ENCODE results near the gene BMPR1A. TPM values are rescaled to one million over a fixed set of nuclear protein-coding genes. Genes with fewer than 3 reads are reported as not detected.
"Not testable (repeated sequence)": the region's sequence is repeated elsewhere in the genome, so short reads cannot be mapped to it uniquely, and the experiment has no call there.

The BMPR1A gene
- total RNA-seq, 2 donors from 2014 or later, result 3.5 to 14.6 TPM

DNA sequence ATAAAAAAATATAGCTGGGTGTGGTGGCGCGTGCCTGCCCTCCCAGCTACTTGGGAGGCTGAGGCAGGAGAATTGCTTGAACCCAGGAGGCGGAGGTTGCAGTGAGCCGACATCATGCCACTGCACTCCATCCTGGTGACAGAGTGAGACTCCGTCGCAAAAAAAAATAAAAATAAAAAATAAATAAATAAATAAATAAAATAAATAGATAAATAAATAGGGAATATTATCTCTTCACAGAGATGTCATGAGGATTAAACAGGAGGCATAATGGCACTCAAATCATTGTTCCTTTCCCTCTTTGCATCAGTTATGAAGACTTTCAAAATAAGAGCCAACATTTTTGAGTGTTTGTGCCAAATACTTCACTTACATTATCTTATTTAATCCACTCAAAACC is 32.0 kb upstream of the BMPR1A start:
- Mint-ChIP-seq H3K9me3 (no peaks in the 10 kb centered on the region), H3K27ac (no peak overlapping the region), H3K36me3 (no peaks in the 10 kb centered on the region)
- ATAC-seq, result no peak
- no peak for DNase-seq (ENCODE audit: low spot score in 2 of 2)

DNA sequence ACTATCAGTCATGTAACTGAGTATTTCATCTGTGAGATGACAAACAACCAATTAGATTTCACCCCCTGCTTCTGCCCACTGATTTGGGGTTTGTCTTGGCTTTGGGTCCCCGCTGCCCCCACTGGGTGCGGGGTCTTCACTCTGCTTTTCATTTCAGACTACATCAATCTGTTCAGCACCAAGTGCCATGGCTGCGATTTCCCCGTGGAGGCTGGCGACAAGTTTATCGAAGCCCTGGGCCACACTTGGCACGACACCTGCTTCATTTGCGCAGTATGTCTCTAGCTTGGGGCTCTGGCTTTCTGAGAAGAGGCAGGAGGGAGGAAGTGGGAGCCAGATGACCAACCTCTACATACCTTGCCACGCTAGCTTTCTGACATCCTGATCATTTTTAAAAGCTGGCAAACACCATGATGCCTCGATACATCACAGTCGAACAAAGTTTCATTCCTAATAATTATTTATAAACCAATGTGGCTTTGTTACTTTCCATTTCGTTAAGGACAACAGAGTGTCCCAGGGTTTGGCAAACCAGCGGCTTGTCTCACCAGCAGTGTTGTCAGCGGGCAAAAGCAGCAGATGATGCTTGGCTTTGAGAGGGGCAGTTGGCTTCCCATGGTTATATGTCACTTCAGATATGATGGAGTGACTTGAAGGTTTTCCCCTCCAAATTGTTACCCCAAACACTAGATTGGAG is 30.3 kb upstream of the BMPR1A start:
- ATAC-seq (no peak), DNase-seq (ENCODE audit: low spot score in 2 of 2) (no peak)
- Mint-ChIP-seq H3K36me3 (no peaks in the 10 kb centered on the region), H3K9me3 (no peaks in the 10 kb centered on the region), H3K27ac (no peak overlapping the region)

DNA sequence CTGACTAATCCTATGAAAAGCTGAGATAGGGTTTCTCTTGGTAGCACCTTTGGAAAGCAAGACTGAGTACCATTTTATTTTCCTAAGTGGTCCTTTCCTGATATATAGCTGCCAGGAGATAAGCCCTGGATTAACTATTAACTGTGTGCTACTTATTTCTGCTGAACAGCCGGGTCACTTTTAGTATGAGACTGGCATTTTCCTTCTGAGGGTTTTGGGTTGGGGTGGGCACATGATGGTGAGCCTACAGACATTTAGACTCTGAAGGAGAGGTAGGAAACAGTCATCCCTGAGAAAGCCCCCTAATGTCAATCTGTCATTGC is 29.8 kb upstream of the BMPR1A start:
- no peaks in the 10 kb centered on the region for H3K9me3 Mint-ChIP-seq
- no peaks in the 10 kb centered on the region for H3K36me3 Mint-ChIP-seq
- ATAC-seq (no peak), DNase-seq (ENCODE audit: low spot score in 2 of 2) (no peak)
- no peak overlapping the region for H3K27ac Mint-ChIP-seq

DNA sequence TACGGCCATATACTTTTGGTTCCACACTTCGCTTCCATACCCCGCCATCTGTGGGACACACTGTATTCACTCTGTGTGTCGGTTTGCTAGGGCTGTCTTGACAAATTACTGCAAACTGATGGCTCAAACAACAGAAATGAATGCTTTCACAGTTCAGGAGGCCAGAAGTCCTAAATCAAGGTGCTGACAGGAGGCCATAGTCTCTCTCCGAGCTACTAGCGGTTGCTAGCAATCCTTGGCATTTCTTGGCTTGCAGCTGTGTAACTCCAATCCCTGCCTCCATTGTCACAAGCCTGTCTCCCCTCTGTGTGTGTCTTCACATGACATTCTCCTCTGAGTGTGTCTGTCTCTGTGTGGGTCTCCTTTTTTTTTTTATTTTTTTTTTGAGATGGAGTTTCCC is 28.9 kb upstream of the BMPR1A start:
- ATAC-seq (no peak), DNase-seq (ENCODE audit: low spot score in 2 of 2) (no peak)
- H3K27ac Mint-ChIP-seq, result peak overlapping the region in 1 of 2 donors; percentile 50
- no peaks in the 10 kb centered on the region for H3K36me3 Mint-ChIP-seq
- no peaks in the 10 kb centered on the region for H3K9me3 Mint-ChIP-seq

DNA sequence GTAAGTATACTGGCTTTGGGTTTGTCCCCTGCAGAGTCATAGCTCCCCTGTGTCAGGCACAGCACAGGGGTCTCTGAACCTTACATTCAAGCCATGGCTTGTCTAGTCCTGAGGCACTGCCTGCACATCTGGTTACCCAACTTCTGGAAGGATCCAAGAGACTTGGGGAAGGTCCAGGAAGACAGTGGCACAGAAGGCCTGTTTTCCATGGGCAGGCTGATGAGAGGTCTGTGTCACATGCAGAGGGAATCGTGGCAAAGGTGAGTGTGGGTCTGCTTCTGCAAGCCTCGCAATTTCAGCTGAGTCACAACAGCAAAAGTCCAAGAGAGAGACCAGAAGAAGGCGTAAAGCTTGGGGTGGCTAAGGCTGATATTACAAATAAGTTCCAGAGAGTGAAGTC is 28.4 kb upstream of the BMPR1A start:
- Mint-ChIP-seq H3K9me3 (no peaks in the 10 kb centered on the region), H3K27ac (no peak overlapping the region), H3K36me3 (no peaks in the 10 kb centered on the region)
- DNase-seq (ENCODE audit: low spot score in 2 of 2) (no peak), ATAC-seq (no peak)

DNA sequence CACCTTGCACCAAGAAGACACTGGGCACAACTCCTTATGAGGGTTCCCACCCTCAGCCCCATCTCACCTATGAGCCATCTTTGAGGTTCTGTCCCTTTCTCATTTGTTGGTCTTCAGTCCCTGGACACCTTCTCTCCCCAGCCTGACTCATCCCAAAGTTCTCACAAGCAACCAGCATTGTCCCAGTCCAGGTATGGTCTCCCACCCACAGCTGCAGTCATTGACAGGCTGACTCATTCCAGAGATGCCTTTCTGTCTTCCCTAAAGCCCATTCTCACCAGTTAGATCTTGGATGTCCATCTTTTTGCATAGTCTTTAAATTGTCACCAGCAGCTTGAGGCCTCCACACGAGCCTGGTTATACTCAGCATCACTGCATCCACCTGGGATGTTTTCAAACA is 26.7 kb upstream of the BMPR1A start:
- no peaks in the 10 kb centered on the region for H3K9me3 Mint-ChIP-seq
- no peak for DNase-seq (ENCODE audit: low spot score in 2 of 2)

DNA sequence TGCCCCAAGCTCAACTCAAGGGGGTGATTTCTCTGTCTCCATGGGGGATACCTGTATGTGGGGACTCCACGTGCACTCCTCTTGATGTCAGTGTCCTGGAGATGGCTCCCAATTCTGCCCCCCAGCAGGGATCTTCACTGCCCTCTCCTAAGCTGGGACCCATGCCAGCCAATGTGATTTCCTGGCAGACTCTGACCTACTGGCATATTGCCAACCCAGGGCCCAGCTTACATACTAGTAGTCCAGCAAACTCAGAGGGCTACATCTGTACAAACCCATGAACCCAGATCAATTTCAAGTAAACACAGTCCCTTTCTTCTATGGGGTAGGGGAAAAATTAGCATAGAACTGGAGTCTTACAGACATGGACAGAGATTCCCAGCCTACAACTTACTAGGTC is 26.2 kb upstream of the BMPR1A start:
- DNase-seq (ENCODE audit: low spot score in 2 of 2) (no peak), ATAC-seq (no peak)
- Mint-ChIP-seq H3K9me3 (no peaks in the 10 kb centered on the region), H3K27ac (no peak overlapping the region), H3K36me3 (no peaks in the 10 kb centered on the region)

More for the DNA sequence above, 26.7 kb upstream of the BMPR1A start:
- Mint-ChIP-seq H3K27ac (no peak overlapping the region), H3K36me3 (no peaks in the 10 kb centered on the region)
- ATAC-seq, result peak in 1 of 2 donors; percentile 24

DNA sequence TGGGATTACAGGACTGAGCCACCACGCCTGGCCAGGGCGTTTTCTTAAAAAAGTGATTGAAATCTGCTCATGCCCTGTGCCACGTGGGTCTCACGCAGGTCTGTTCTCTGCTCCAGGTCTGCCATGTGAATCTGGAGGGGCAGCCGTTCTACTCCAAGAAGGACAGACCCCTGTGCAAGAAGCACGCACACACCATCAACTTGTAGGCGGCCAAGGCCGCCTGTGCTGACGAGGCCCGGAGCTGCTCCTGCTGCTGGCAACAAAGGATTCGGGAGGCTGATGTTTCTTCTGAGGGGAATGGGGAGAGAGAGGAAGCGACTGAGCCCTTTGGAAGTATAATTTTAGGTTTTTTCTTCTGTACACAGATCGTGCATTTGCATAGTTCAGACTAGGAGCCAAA is 23.6 kb upstream of the BMPR1A start:
- no peaks in the 10 kb centered on the region for H3K36me3 Mint-ChIP-seq
- no peak overlapping the region for H3K27ac Mint-ChIP-seq
- no peaks in the 10 kb centered on the region for H3K9me3 Mint-ChIP-seq
- DNase-seq (ENCODE audit: low spot score in 2 of 2) (no peak), ATAC-seq (no peak)

DNA sequence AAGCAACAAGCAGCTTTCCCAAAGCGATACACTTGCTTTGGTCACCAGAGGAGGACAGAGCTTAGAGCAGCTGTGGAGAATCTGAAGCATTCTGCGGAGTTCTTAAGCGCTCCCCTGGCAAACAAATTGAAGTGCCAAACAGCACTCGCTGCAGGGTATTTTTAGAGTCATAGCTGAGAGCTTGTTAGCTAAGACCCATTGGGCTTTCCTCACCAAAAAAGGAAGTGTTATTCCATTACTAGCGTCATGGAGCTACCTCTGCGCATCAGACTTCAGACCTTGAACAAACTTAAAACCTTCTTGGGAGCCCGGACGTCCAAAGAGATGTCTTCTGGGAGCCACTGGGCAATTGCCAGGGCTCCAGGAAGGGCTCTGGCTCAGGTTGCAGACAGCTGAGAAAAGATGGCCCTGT is 23.2 kb upstream of the BMPR1A start:
- DNase-seq (ENCODE audit: low spot score in 2 of 2), result no peak
- Mint-ChIP-seq H3K36me3 (no peaks in the 10 kb centered on the region), H3K27ac (no peak overlapping the region), H3K9me3 (no peaks in the 10 kb centered on the region)
- no peak for ATAC-seq

DNA sequence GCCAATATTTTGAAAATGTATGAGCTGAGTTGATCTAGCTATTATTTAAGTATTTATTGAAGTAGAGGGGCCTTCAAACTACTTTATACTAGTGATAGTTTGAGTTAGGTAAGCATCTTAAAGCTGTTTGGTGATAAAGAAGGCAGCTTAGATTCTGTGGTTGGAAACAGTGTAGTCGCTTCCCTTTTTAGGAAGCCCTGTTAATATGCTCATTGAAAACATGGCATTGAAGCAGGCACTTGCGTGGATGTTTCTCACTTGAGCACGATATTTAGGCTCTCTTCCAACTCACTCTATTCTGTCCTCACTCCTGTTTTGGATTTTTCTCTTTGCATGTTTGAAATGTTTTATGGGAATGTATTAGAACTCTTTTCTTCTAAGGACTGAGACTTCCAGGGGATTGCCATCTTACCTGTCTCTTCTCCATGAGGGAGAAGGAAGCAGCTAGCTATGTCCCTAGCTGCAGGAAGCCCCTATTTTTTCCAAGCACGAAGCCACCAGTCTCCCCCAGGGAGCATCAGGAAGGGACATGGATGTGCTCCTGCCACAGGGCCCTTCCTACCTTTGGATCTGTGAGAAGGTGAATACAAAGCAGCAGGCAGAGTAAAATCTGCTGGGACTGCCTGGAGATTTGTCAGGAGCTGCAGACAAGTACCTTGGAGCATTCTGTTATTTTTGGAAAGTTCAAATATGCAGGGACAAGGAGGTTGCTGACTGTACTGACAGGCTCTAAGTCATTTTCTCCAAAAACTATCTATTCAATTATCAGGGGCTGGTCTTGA is 22.0 kb upstream of the BMPR1A start:
- DNase-seq (ENCODE audit: low spot score in 2 of 2), result no peak
- Mint-ChIP-seq H3K36me3 (no peaks in the 10 kb centered on the region), H3K27ac (no peak overlapping the region), H3K9me3 (no peaks in the 10 kb centered on the region)
- ATAC-seq, result no peak

DNA sequence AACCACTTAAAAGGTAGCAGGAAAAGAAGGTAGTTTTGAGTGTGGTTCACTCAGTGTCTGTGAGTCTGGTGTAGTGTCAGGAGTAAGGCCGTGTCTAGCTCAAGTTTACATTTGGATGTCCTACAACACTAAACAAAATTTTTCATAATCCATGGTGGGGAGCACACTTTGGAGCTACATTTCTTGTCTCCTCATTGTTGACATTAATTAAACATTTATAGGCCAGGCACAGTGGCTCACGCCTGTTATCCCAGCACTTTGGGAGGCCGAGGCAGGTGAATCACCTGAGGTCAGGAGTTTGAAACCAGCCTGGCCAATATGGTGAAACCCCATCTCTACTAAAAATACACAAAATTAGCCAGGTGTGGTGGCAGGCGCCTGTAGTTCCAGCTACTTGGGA is 21.1 kb upstream of the BMPR1A start:
- H3K36me3 Mint-ChIP-seq, H3K9me3 Mint-ChIP-seq: not testable (repeated sequence)

DNA sequence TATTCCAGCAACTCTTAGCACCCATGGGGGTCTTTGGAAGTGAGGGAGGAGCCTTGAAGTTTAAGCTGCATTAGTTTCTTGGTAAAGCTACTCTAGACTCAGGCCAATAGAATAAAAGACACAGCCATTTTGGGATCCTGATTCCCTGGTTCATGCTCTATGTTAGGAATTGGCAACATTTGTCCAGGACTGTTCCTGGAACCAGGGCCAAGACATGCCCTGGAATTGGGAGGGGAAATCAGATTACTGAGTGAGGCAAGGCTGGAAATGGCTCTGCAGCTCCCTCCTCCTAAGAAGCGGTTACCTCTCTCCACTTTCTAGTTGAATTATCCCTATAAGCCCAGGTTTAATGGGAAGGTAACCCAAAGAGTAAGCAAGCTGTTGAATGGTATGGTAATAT is 14.2 kb upstream of the BMPR1A start:
- H3K36me3 Mint-ChIP-seq, result peaks cover 0 to 4% of the 10 kb centered on the region in 2 donors
- DNase-seq (ENCODE audit: low spot score in 2 of 2), result no peak
- ATAC-seq, result no peak
- no peaks in the 10 kb centered on the region for H3K9me3 Mint-ChIP-seq
- no peak overlapping the region for H3K27ac Mint-ChIP-seq

More for the DNA sequence above, 21.1 kb upstream of the BMPR1A start:
- not testable (repeated sequence) for H3K27ac Mint-ChIP-seq; ATAC-seq; DNase-seq (ENCODE audit: low spot score in 2 of 2)

DNA sequence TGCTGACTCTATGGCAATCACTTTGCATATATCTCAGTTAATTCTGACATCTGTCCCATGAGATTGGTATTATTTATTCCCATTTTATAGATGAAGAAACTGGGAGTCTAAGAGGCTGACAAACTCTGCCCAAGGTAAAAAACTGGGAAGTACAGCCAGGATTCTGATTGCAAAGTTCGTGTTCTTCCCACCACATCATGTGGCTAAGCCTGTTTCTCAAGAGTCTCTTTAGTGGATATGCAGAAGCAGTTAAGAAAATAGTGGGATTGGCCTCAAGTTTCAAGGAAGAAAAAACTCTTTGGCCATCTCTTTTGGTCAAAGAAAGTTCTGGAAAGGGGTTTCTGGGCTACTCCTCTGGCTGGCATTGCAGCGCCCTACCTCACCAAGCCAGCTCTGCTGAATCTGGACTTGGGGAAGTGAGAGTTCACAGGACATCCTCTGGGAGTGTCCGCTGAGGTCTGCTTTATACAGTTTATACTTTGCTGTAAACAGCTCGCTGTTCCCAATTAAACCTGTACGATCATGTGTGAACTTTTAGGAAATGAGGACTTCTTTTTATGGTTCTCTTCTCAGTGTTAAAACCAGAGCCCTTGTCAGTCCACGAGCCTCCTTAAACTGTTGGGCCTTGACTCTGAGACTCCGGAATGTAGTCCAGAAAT is 12.2 kb upstream of the BMPR1A start:
- DNase-seq (ENCODE audit: low spot score in 2 of 2) (no peak), ATAC-seq (no peak)
- no peaks in the 10 kb centered on the region for H3K9me3 Mint-ChIP-seq
- peaks cover 0 to 4% of the 10 kb centered on the region in 2 donors for H3K36me3 Mint-ChIP-seq
- H3K27ac Mint-ChIP-seq, result no peak overlapping the region

DNA sequence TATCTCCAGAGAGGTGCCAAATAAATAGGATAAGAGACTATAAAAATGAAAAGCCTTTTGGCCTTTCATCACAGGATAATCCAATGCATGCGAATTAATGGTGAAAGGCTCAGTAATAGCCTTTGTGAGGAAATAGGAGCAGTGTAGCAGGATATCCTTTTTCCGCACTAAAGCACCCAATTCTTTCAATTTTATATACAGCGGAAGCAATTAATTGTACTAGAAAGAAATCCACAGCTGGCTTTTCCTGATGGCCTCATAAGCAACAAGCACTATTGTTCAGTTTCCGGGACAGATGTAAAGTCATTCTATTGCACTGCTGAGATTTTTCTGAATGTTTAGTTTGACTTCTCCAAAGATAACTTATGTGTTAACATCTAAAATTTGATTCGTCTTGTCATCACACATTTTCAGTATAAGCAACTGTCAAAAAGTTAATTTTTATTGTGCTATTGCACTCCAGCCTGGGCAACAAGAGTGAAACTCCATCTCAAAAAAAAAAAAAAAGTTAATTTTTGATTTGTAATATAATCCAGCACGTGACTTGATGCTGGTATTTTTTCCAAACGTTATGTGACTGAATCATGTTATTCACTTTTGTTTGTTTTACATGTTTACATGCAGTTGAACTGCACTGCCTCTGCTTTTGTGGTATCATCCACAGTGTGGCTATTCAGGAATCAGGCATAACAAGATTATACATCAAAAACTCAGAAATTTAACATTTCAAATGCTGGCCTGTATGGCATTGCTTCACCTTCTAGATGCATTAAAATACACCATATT is 8.4 kb upstream of the BMPR1A start:
- no peaks in the 10 kb centered on the region for H3K9me3 Mint-ChIP-seq
- no peak for DNase-seq (ENCODE audit: low spot score in 2 of 2)
- H3K27ac Mint-ChIP-seq, result no peak overlapping the region
- no peak for ATAC-seq
- H3K36me3 Mint-ChIP-seq, result no peaks in the 10 kb centered on the region

DNA sequence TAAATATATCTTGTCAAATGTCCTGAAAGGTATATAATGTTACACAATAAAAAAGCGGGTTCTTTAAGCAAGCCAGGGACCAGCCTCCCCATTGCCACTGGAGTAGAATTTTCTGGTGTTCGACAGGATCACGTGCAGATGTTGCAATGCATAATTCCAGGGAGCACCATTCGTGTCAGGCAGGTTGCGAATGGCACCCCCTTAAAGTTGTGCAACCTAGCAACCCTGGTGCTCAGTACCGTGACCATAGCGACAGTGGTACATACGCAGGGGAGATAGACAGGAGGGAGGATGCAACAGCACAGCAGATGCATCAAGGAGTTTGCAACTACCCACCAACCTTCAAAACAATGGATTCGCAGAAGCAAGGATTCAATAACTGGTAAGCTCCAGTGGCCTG is 6.6 kb upstream of the BMPR1A start:
- Mint-ChIP-seq H3K27ac (no peak overlapping the region), H3K36me3 (no peaks in the 10 kb centered on the region), H3K9me3 (no peaks in the 10 kb centered on the region)
- no peak for ATAC-seq
- no peak for DNase-seq (ENCODE audit: low spot score in 2 of 2)

DNA sequence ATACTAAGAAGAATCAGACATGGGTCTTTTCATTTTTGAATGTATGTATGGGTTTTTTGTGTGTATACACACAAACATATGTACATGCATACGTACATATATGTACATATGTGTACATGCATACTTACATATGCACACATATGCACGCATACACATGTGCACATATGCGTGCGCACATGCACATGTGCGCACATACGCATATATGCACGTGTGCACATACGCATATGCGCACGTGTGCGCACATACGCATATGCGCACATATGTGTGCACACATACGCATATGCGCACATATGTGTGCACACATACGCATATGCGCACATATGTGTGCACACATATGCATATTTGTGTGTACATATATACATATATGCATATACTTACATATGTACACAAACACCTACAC is 4.9 kb upstream of the BMPR1A start:
- no peak for ATAC-seq
- DNase-seq (ENCODE audit: low spot score in 2 of 2), result no peak
- no peak overlapping the region for H3K27ac Mint-ChIP-seq
- H3K9me3 Mint-ChIP-seq, result no peaks in the 10 kb centered on the region
- H3K36me3 Mint-ChIP-seq, result peaks cover 0 to 5% of the 10 kb centered on the region in 2 donors

DNA sequence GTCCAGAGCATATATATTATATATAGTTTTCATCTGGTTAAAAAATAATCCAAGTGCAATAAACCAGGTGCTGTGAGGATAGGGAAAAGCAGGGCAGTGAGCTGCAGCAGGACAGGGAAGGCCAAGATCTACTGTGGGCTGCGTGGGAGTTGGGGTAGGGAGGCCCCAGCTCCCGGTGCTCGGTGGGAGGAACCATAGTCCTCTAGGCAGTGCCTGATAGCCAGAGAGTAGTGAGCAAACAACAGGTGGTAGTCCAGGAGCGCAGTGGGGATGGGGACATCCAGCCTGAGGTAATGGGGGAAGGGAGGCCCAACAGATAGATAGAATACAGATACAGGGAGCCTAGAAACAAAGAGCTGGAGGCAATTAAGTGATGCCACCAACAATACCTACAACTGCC is 4.1 kb upstream of the BMPR1A start:
- Mint-ChIP-seq H3K27ac (no peak overlapping the region), H3K9me3 (no peaks in the 10 kb centered on the region), H3K36me3 (peaks cover 0 to 6% of the 10 kb centered on the region in 2 donors)
- DNase-seq (ENCODE audit: low spot score in 2 of 2) (no peak), ATAC-seq (no peak)
